Large intestine (tissue), 3 donors: ENCODE measurements around the gene RIT1. TPM values are rescaled to one million over a fixed set of nuclear protein-coding genes. Genes with fewer than 3 reads are reported as not detected.
A peak's percentile ranks its signal among the peaks of the same experiment; 100 is the strongest.

Source experiments
- DNase-seq, 2 donors: peaks; one replicate each; pipeline versions ENCODE4 v3.0.0 to v3.0.0-alpha.2; 2013
- H3K27ac ChIP-seq: one replicate; pipeline ENCODE4 v1.5.1; 2013; ENCODE audit warnings: low read length
- H3K27me3 ChIP-seq: 2 replicates; pipeline ENCODE4 v1.6.1; 2013; ENCODE audit warnings: low read length; ENCODE audit not compliant: control insufficient read depth, insufficient read depth
- H3K36me3 ChIP-seq: 2 replicates; pipeline ENCODE4 v1.6.1; 2013; ENCODE audit warnings: low read length; ENCODE audit not compliant: control insufficient read depth, insufficient read depth
- H3K4me1 ChIP-seq: one replicate; pipeline ENCODE4 v1.6.1; 2013; ENCODE audit warnings: low read length; ENCODE audit not compliant: control insufficient read depth, insufficient read depth
- H3K4me3 ChIP-seq: one replicate; pipeline ENCODE4 v1.5.1; 2013; ENCODE audit warnings: low read length
- H3K9me3 ChIP-seq: one replicate; pipeline ENCODE4 v1.6.1; 2013; ENCODE audit warnings: mild to moderate bottlenecking, low read depth, low read length, moderate library complexity; ENCODE audit not compliant: control insufficient read depth
- WGBS: methylation state at CpG from one replicate; pipeline ENCODE4 v1.1.5; 2013; ENCODE audit warnings: low lambda C conversion rate; ENCODE audit not compliant: insufficient coverage; 5-methylcytosine and 5-hydroxymethylcytosine counted together
- polyA plus RNA-seq: library from polyadenylated mRNA; unstranded; fragments of 120-200 nt; gene quantifications from one replicate; pipeline ENCODE4 v1.2.1, GENCODE V29; 2013

RIT1 gene
- polyA plus RNA-seq, 1 donor = 57.1 TPM

DNA sequence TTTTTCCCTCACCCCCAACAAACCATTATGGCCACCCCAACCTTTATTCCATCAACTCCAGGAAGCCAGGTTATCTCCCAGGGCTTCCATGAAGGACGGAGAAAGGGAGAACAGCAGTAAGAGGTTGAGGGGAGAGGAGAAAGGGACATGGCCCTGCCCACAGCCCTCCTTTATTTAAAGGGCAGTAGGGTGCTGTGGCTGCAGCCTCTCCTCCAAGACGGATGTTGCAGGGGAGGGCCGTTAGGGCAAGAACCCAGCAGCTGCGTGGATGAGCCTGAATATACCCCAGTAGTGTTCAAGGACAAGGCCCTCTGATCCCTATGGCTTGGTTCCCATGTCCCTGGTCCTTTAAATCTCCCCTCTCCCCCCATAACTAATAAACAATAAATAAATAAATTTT is 36.1 kb upstream of the RIT1 start:
- no peak for DNase-seq
- Histone ChIP-seq H3K27me3 (no peaks in the 10 kb centered on the region), H3K27ac (no peak overlapping the region), H3K4me1 (peaks cover 44% of the 10 kb centered on the region), H3K4me3 (no peak overlapping the region), H3K9me3 (no peaks in the 10 kb centered on the region), H3K36me3 (peaks cover 54% of the 10 kb centered on the region)
- WGBS = no CpG with 5 or more reads among the region's 4 CpGs

DNA sequence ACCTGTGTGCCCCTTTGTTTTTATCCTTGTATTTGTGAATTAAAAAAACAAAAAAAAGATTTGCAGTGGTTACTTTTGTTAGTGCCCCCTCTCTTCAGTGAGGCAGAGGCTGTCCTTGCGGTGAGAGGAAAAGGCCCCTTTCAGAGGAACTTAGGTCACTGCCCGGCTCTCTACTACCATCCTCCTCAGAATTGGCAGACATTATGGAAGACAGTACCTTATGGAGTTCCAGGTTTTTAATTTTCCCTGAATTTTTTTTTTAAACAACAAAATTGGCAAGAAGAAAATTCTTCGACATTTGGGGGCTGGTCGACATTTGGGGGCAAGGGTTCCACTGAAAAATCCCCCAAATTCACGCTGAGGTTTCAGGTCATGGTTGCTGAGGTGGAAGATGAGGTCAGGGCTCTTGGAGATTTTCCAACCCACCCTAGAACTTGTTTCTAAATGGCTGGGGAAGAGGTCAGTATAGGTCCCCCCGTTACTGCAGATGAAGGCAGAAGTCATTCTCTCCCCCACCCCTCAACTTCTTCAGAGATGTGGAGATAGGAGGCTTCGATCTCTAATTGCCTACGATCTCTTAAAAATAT is 35.6 kb upstream of the RIT1 start:
- peaks cover 49% of the 10 kb centered on the region for H3K36me3 ChIP-seq
- peak overlapping the region; percentile 46 for H3K27ac ChIP-seq
- H3K9me3 ChIP-seq = no peaks in the 10 kb centered on the region
- H3K4me1 ChIP-seq = peaks cover 50% of the 10 kb centered on the region
- no peak for DNase-seq
- no peak overlapping the region for H3K4me3 ChIP-seq
- no CpG with 5 or more reads among the region's 8 CpGs for WGBS
- H3K27me3 ChIP-seq = no peaks in the 10 kb centered on the region

DNA sequence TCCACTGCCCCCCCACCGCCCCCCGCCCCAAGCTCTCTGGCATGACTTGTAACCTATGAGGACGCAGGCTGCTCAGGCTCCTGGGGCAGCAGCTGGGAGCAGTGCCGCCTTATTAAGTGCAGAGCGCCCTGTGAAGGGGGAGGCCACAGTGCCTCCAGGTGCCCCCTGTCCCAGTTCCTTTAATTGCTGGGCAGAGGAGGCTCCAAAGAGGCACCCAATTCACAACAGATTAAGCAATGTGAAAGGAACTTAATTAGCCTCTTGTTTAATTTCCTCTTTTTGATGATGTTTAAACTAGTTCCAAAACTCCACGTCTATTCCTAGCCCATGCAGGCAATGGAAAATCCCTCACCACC is 33.3 kb upstream of the RIT1 start:
- WGBS = no CpG with 5 or more reads among the region's 6 CpGs
- H3K4me3 ChIP-seq = no peak overlapping the region
- no peak for DNase-seq
- H3K27ac ChIP-seq = peak overlapping the region; percentile 38
- no peaks in the 10 kb centered on the region for H3K9me3 ChIP-seq
- H3K4me1 ChIP-seq = peaks cover 69% of the 10 kb centered on the region
- H3K27me3 ChIP-seq = no peaks in the 10 kb centered on the region
- peaks cover 29% of the 10 kb centered on the region for H3K36me3 ChIP-seq

DNA sequence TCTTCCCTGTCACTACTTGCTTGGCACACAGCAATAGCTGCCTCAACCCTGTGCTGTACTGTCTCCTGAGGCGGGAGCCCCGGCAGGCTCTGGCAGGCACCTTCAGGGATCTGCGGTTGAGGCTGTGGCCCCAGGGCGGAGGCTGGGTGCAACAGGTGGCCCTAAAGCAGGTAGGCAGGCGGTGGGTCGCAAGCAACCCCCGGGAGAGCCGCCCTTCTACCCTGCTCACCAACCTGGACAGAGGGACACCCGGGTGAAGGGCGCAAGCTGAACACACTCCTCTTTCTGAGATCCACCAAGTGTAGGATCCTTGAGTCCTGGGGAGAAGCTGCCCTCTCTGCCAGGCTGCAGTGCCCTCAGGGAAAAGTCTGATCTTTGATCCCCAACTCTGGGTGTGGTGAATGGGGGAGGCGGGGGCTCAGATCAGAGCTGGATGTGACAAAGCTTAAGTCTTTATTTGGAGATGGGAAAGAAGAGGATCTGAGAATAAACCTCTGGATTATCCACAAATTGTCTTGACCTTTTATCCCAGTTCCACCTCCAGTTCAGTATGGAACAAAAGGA is 31.5 kb upstream of the RIT1 start:
- Histone ChIP-seq H3K4me1 (peaks cover 69% of the 10 kb centered on the region), H3K36me3 (peaks cover 15% of the 10 kb centered on the region), H3K4me3 (no peak overlapping the region), H3K27me3 (no peaks in the 10 kb centered on the region), H3K27ac (peak overlapping the region; percentile 79), H3K9me3 (no peaks in the 10 kb centered on the region)
- no CpG with 5 or more reads among the region's 11 CpGs for WGBS
- peak in 1 of 2 donors; percentile 62 for DNase-seq

DNA sequence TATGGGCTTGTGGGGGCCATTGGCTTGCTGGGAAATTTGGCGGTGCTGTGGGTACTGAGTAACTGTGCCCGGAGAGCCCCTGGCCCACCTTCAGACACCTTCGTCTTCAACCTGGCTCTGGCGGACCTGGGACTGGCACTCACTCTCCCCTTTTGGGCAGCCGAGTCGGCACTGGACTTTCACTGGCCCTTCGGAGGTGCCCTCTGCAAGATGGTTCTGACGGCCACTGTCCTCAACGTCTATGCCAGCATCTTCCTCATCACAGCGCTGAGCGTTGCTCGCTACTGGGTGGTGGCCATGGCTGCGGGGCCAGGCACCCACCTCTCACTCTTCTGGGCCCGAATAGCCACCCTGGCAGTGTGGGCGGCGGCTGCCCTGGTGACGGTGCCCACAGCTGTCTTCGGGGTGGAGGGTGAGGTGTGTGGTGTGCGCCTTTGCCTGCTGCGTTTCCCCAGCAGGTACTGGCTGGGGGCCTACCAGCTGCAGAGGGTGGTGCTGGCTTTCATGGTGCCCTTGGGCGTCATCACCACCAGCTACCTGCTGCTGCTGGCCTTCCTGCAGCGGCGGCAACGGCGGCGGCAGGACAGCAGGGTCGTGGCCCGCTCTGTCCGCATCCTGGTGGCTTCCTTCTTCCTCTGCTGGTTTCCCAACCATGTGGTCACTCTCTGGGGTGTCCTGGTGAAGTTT is 30.8 kb upstream of the RIT1 start:
- Histone ChIP-seq H3K4me3 (no peak overlapping the region), H3K27ac (peak overlapping the region; percentile 79)
- no peak for DNase-seq

DNA sequence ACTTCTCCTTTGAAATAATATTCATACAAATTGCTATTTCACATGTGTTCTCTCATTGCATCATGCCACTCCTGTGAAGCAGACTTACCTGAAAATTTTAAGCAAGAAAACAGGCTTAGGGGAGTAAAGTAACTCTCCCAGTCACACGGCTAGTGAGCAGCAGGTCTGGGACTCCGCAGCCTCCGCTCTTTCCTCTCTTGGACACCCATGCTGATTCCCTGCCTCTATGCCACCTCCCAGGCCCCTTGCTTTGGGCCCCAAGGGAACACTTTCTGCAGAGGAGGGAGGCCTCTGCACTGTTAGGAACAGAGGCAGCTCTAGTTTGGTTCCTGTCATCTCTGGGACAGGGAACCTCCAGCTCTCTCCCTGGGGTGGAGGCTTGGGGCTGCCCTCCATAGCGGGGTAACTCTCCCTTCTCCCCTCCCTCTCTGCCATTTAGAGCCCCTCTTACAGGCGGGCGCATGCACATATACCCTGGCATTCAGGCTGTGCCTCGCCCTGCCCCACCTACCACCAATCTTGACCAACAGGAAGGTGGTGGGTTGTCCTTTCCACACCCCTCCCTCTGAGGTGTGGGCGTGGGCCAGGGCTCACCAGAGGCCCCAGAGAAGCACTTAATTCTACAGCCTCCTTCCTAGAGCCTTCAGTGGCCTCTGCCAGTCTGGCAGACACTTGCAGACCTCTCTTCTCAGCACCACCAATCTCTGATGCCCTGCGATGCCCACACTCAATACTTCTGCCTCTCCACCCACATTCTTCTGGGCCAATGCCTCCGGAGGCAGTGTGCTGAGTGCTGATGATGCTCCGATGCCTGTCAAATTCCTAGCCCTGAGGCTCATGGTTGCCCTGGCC is 30.1 kb upstream of the RIT1 start, which contains the start of gene RXFP4:
RXFP4 (plus strand) TSS at position 646 of the 852 bp plus-strand sequence; CDS start at position 718, 72 bp downstream.
- no peak within 1 kb of the TSS for H3K4me3 ChIP-seq
- DNase-seq = peak in 1 of 2 donors; percentile 64
- H3K36me3 ChIP-seq = peaks cover under 1% of the 10 kb centered on the region
- peaks cover 61% of the 10 kb centered on the region for H3K4me1 ChIP-seq
- H3K27ac ChIP-seq = peak within 1 kb of the TSS; percentile 79
- WGBS = no CpG with 5 or more reads among the region's 11 CpGs
- no peaks in the 10 kb centered on the region for H3K9me3 ChIP-seq
- H3K27me3 ChIP-seq = no peaks in the 10 kb centered on the region

More for the DNA sequence above, 30.8 kb upstream of the RIT1 start:
- peaks cover 8% of the 10 kb centered on the region for H3K36me3 ChIP-seq
- no CpG with 5 or more reads among the region's 29 CpGs for WGBS
- H3K27me3 ChIP-seq = no peaks in the 10 kb centered on the region
- peaks cover 69% of the 10 kb centered on the region for H3K4me1 ChIP-seq
- no peaks in the 10 kb centered on the region for H3K9me3 ChIP-seq

DNA sequence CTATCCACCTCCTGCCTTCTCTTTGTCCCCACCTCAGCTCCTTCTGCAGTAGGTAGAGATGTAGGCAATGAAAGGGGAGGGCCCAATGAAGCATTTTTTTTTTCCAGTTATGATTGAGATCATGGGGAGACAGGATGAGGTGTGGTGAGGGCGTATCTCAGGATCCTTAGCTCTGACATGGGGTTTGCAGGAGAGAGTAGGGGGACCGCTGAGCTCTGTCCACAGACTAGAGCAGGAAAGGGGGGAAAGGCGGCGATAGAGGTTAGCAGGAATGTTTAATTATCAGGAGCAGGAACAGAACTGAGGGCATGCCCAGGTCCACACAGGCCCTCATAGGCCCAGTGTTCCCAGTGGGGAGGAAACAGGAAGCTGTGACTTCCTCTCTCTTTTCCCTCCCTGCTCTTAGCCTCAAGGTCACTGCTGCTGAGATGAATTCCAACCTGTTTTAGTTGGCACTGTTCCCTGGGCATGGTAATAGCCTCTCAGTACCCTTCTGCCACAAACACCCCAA is 29.4 kb upstream of the RIT1 start:
- WGBS = no CpG with 5 or more reads among the region's 4 CpGs
- peak overlapping the region; percentile 79 for H3K27ac ChIP-seq
- peak in 1 of 2 donors; percentile 75 for DNase-seq
- peaks cover 54% of the 10 kb centered on the region for H3K4me1 ChIP-seq
- H3K27me3 ChIP-seq = no peaks in the 10 kb centered on the region
- H3K9me3 ChIP-seq = no peaks in the 10 kb centered on the region
- H3K4me3 ChIP-seq = no peak overlapping the region
- H3K36me3 ChIP-seq = no peaks in the 10 kb centered on the region

DNA sequence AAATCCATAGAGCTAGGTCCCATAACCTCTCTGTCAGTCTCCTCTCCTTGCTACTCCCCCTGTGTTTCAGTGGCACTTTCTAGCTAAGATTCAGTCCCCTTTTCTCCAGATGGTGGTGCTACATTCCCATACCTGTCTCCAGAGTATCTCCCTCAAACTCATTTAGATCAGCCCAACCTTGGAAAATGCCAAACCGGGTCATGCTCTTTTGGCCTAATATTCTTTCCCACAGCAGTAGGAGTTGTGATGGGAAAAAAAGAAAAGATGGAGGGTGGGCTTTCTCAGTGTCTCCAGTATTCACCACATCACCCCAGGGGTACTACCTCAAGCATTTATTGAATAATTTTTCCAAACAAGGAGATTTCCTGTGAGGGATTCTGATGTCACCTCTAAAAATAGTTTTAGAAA is 27.1 kb upstream of the RIT1 start:
- H3K9me3 ChIP-seq = no peaks in the 10 kb centered on the region
- no peaks in the 10 kb centered on the region for H3K36me3 ChIP-seq
- H3K4me3 ChIP-seq = no peak overlapping the region
- WGBS = no CpG with 5 or more reads among the region's 1 CpG
- no peak overlapping the region for H3K27ac ChIP-seq
- peak in 1 of 2 donors; percentile 62 for DNase-seq
- no peaks in the 10 kb centered on the region for H3K27me3 ChIP-seq
- peaks cover 34% of the 10 kb centered on the region for H3K4me1 ChIP-seq

DNA sequence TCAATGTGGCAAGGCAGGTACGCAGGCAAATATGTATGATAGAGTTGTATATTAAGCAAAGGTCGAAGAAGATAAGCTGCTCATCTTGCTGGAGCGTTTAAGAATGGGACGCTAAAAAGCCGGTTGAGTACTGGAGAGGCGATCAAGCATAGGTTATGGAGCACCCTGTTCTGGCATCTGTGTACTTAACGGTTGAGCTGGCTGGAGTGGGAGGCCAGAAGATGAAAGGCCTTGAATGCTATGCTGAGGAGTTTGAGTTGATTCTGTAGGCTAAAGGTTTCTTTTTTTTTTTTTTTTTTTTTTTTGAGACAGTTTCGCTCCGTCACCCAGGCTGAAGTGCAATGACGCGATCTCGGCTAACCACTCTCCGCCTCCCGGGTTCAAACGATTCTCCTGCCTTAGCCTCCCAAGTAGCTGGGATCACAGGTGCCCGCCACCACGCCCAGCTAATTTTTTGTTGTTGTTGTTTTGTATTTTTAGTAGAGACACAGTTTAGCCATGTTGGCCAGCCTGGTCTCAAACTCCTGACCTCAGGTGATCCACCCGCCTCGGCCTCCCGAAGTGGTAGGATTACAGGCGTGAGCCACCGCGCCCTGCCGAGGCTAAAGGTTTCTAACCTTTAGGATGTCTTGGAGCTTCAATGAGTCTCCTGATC is 23.9 kb upstream of the RIT1 start:
- Histone ChIP-seq H3K9me3 (no peaks in the 10 kb centered on the region), H3K27ac (peak overlapping the region; percentile 81), H3K4me3 (peak overlapping the region; percentile 67), H3K36me3 (peaks cover 24% of the 10 kb centered on the region), H3K4me1 (peaks cover 21% of the 10 kb centered on the region), H3K27me3 (no peaks in the 10 kb centered on the region)
- 95% methylated on average over 6 of the region's 24 CpGs for WGBS
- DNase-seq = no peak
